Measurements from ENCODE around the gene SIM2.

SIM2 gene

GRCh38 chr21:36686955-36687354, 12.0 kb upstream of the SIM2 start:
- TF ChIP-seq CTCF (IDR thresholded peaks at IDR 0.05; ENCODE audit: low read depth, low read length): no peak
- H3K4me3 ChIP-seq (ENCODE audit: low read depth, low read length): no peak overlapping the region

GRCh38 chr21:36688324-36688723, 10.6 kb upstream of the SIM2 start:
- H3K4me3 ChIP-seq (ENCODE audit: low read depth, low read length): no peak overlapping the region
- TF ChIP-seq CTCF (IDR thresholded peaks at IDR 0.05; ENCODE audit: low read depth, low read length): no peak

- no peak for TF ChIP-seq CTCF (IDR thresholded peaks at IDR 0.05; ENCODE audit: low read depth, low read length)
- no peak overlapping the region for H3K4me3 ChIP-seq (ENCODE audit: low read depth, low read length)
Observed at GRCh38 chr21:36689324-36689723, 9.6 kb upstream of the SIM2 start.

- no peak overlapping the region for H3K4me3 ChIP-seq (ENCODE audit: low read depth, low read length)
- TF ChIP-seq CTCF (IDR thresholded peaks at IDR 0.05; ENCODE audit: low read depth, low read length): no peak
Observed at GRCh38 chr21:36690628-36691554, 8.0 kb upstream of the SIM2 start.

GRCh38 chr21:36691555-36692041, 7.3 kb upstream of the SIM2 start:
- no peak for TF ChIP-seq CTCF (IDR thresholded peaks at IDR 0.05; ENCODE audit: low read depth, low read length)
- no peak overlapping the region for H3K4me3 ChIP-seq (ENCODE audit: low read depth, low read length)

- TF ChIP-seq CTCF (IDR thresholded peaks at IDR 0.05; ENCODE audit: low read depth, low read length): no peak
- H3K4me3 ChIP-seq (ENCODE audit: low read depth, low read length): no peak overlapping the region
Observed at GRCh38 chr21:36692114-36692834, 6.6 kb upstream of the SIM2 start.
